HL-60 (cell line): Measurements from ENCODE around the gene NDUFB7.

ENCODE experiments used
- DNase-seq, 2 experiments: peaks; one replicate each; pipeline ENCODE4 v3.0.0-alpha.2; 2010 to 2020; ENCODE audit warnings: low read depth in 1 of 2, low spot score in 1 of 2
- H3K27ac ChIP-seq: fragments of 250-450 bp; sonication (Bioruptor Pico); replicated peaks from 2 replicates; pipeline ENCODE4 v1.5.1; 2020; ENCODE audit warnings: mild to moderate bottlenecking, moderate library complexity
- H3K27me3 ChIP-seq: fragments of 250-450 bp; sonication (Bioruptor Pico); 2 replicates; pipeline ENCODE4 v1.5.1; 2021; ENCODE audit warnings: mild to moderate bottlenecking, moderate library complexity; ENCODE audit not compliant: insufficient read depth, poor library complexity, severe bottlenecking
- H3K4me3 ChIP-seq: replicated peaks from 2 replicates; pipeline ENCODE4 v1.5.1; 2011; ENCODE audit warnings: mild to moderate bottlenecking, control low read depth, low read length; ENCODE audit not compliant: insufficient read depth
- CTCF ChIP-seq: IDR thresholded peaks from one replicate; pipeline ENCODE4 v1.5.1; 2011; ENCODE audit warnings: low read length, control low read depth, inconsistent platforms; ENCODE audit not compliant: insufficient read depth
- GABPA ChIP-seq: IDR thresholded peaks from 2 replicates; pipeline ENCODE4 v1.6.1; 2012; ENCODE audit warnings: low read depth
- POLR2AphosphoS5 ChIP-seq: IDR thresholded peaks from 2 replicates; pipeline ENCODE4 v1.6.1; 2012; ENCODE audit warnings: low read depth
- REST ChIP-seq: IDR thresholded peaks from 2 replicates; pipeline ENCODE4 v1.6.1; 2012; ENCODE audit warnings: low read depth; ENCODE audit not compliant: insufficient replicate concordance
- SPI1 ChIP-seq: IDR thresholded peaks from 2 replicates; pipeline ENCODE4 v1.6.1; 2012; ENCODE audit warnings: low read depth, mild to moderate bottlenecking, borderline replicate concordance

The NDUFB7 gene

GRCh38 chr19:14530506-14530905 is 41.4 kb downstream of the NDUFB7 start:
- TF ChIP-seq SPI1 (peak; percentile 9; the same call in 1 of the 2 replicates), POLR2AphosphoS5 (no peak)
- no peak for DNase-seq
- Histone ChIP-seq H3K27ac (peak overlapping the region; percentile 82), H3K4me3 (peak overlapping the region; percentile 77), H3K27me3 (no peaks in the 10 kb centered on the region)

- DNase-seq, result no peak
- peak overlapping the region; percentile 77 for H3K4me3 ChIP-seq
Observed at GRCh38 chr19:14530005-14530348, 41.9 kb downstream of the NDUFB7 start.

GRCh38 chr19:14529254-14530004 is 42.4 kb downstream of the NDUFB7 start, which contains the start of gene TECR:
Gene TECR (plus strand): TSS chr19:14529594. CDS start chr19:14529697, 103 bp downstream.
- peak; percentile 100 for DNase-seq
- H3K4me3 ChIP-seq, result peak within 1 kb of the TSS; percentile 77
- peak within 1 kb of the TSS; percentile 82 for H3K27ac ChIP-seq
- peak; percentile 67 for TF ChIP-seq REST
- TF ChIP-seq SPI1, result no peak
- no peak for TF ChIP-seq GABPA
- peak; percentile 94 for TF ChIP-seq POLR2AphosphoS5
- TF ChIP-seq CTCF, result no peak
- no peaks in the 10 kb centered on the region for H3K27me3 ChIP-seq

More at GRCh38 chr19:14530005-14530348, 41.9 kb downstream of the NDUFB7 start:
- Histone ChIP-seq H3K27ac (peak overlapping the region; percentile 82), H3K27me3 (no peaks in the 10 kb centered on the region)
- TF ChIP-seq GABPA (no peak), POLR2AphosphoS5 (no peak), REST (no peak), SPI1 (no peak), CTCF (no peak)

- Histone ChIP-seq H3K27me3 (no peaks in the 10 kb centered on the region), H3K27ac (peak overlapping the region; percentile 78), H3K4me3 (peak overlapping the region; percentile 63)
- peak in 1 of 2 experiments; percentile 62 for DNase-seq
- TF ChIP-seq POLR2AphosphoS5 (no peak), REST (no peak), GABPA (no peak)
Observed at GRCh38 chr19:14528419-14529253, 43.2 kb downstream of the NDUFB7 start.
